Neural progenitor cell (in vitro differentiated cells): Measurements from ENCODE around the gene RABEPK. TPM values are rescaled to one million over a fixed set of nuclear protein-coding genes. Genes with fewer than 3 reads are reported as not detected.

ENCODE experiments used
- DNase-seq: peaks from one replicate; pipeline ENCODE4 v3.0.0-alpha.2; 2016; ENCODE audit warnings: low spot score
- H2AFZ ChIP-seq: fragments of 200-600 bp; sonication (generic); replicated peaks from 2 replicates; pipeline ENCODE4 v1.6.1; 2016; ENCODE audit warnings: antibody characterized with exemption
- H3F3A ChIP-seq: fragments of 200-600 bp; sonication (generic); 2 replicates; pipeline ENCODE4 v1.6.1; 2016; ENCODE audit warnings: antibody characterized with exemption, low read depth
- H3K27ac ChIP-seq: fragments of 200-600 bp; sonication (generic); 2 replicates; pipeline ENCODE4 v1.5.1; 2016; ENCODE audit warnings: mild to moderate bottlenecking
- H3K27me3 ChIP-seq: fragments of 200-600 bp; sonication (generic); 2 replicates; pipeline ENCODE4 v1.6.1; 2016; ENCODE audit warnings: mild to moderate bottlenecking, moderate library complexity
- H3K36me3 ChIP-seq: fragments of 200-600 bp; sonication (generic); 2 replicates; pipeline ENCODE4 v1.5.1; 2016
- H3K4me1 ChIP-seq: fragments of 200-600 bp; sonication (generic); 2 replicates; pipeline ENCODE4 v1.6.1; 2016; ENCODE audit warnings: mixed run types
- H3K4me2 ChIP-seq: fragments of 200-600 bp; sonication (generic); 2 replicates; pipeline ENCODE4 v1.6.1; 2016
- H3K4me3 ChIP-seq: fragments of 200-600 bp; sonication (generic); 2 replicates; pipeline ENCODE4 v1.5.1; 2016
- H3K79me2 ChIP-seq: fragments of 200-600 bp; sonication (generic); 2 replicates; pipeline ENCODE4 v1.6.1; 2016; ENCODE audit warnings: low read depth
- H3K9ac ChIP-seq: fragments of 200-600 bp; sonication (generic); 2 replicates; pipeline ENCODE4 v1.6.1; 2016
- H3K9me3 ChIP-seq: fragments of 200-600 bp; sonication (generic); 2 replicates; pipeline ENCODE4 v1.5.1; 2016; ENCODE audit warnings: low read depth
- H4K20me1 ChIP-seq: fragments of 200-600 bp; sonication (generic); 2 replicates; pipeline ENCODE4 v1.6.1; 2016; ENCODE audit warnings: low read depth
- H3K27ac Mint-ChIP-seq: 3 replicates; pipeline ENCODE4 v1.8.0; 2021; ENCODE audit warnings: mixed read lengths
- H3K27me3 Mint-ChIP-seq: 2 replicates; pipeline ENCODE4 v1.8.0; 2022; ENCODE audit warnings: low read depth, mild to moderate bottlenecking, inconsistent platforms, moderate library complexity, mixed read lengths; ENCODE audit not compliant: insufficient read depth
- H3K36me3 Mint-ChIP-seq: 3 replicates; pipeline ENCODE4 v1.8.0; 2021; ENCODE audit warnings: mixed read lengths
- H3K4me1 Mint-ChIP-seq: 3 replicates; pipeline ENCODE4 v1.8.0; 2021; ENCODE audit warnings: mixed read lengths
- H3K4me3 Mint-ChIP-seq: 3 replicates; pipeline ENCODE4 v1.8.0; 2021; ENCODE audit warnings: mild to moderate bottlenecking, moderate library complexity, mixed read lengths
- H3K9me3 Mint-ChIP-seq: 3 replicates; pipeline ENCODE4 v1.8.0; 2020; ENCODE audit warnings: mixed read lengths
- CTCF ChIP-seq: fragments of 200-600 bp; sonication (generic); IDR thresholded peaks from 2 replicates; pipeline ENCODE4 v1.5.1; 2017; ENCODE audit warnings: antibody characterized with exemption, mild to moderate bottlenecking
- EZH2 ChIP-seq: fragments of 200-600 bp; sonication (generic); IDR thresholded peaks from 2 replicates; pipeline ENCODE4 v1.6.1; 2017; ENCODE audit warnings: antibody characterized with exemption, mild to moderate bottlenecking, moderate library complexity
- EZH2phosphoT487 ChIP-seq: fragments of 200-600 bp; sonication (generic); IDR thresholded peaks from 2 replicates; pipeline ENCODE4 v1.6.1; 2017; ENCODE audit warnings: antibody characterized with exemption
- total RNA-seq: library from RNA; depleted of rRNA; stranded (reverse); fragments of >200 nt; gene quantifications from 2 replicates; pipeline ENCODE4 v1.2.3, GENCODE V29; 2015; ENCODE audit warnings: low replicate concordance

Gene RABEPK
- total RNA-seq, 1 donor from 2014 or later: 7.8 TPM

GRCh38 chr9:125246261-125246667 lies 45.9 kb downstream of the RABEPK start:
- Histone ChIP-seq H3K9ac (no peak overlapping the region), H3K36me3 (no peaks in the 10 kb centered on the region), H3K4me3 (no peak overlapping the region), H3K9me3 (no peaks in the 10 kb centered on the region), H3F3A (no peaks in the 10 kb centered on the region), H3K4me2 (no peak overlapping the region), H3K79me2 (peaks cover 9% of the 10 kb centered on the region), H4K20me1 (no peaks in the 10 kb centered on the region), H2AFZ (no peak overlapping the region), H3K4me1 (peaks cover 4% of the 10 kb centered on the region), H3K27ac (no peak overlapping the region), H3K27me3 (no peaks in the 10 kb centered on the region)
- H3K4me1 Mint-ChIP-seq: peaks cover 5% of the 10 kb centered on the region
- no peaks in the 10 kb centered on the region for H3K9me3 Mint-ChIP-seq
- H3K27me3 Mint-ChIP-seq: peaks cover 9% of the 10 kb centered on the region
- DNase-seq: no peak
- H3K4me3 Mint-ChIP-seq: no peak overlapping the region
- no peak overlapping the region for H3K27ac Mint-ChIP-seq
- TF ChIP-seq EZH2: no peak
- peaks cover under 1% of the 10 kb centered on the region for H3K36me3 Mint-ChIP-seq

GRCh38 chr9:125254231-125254630 lies 53.9 kb downstream of the RABEPK start:
- Histone ChIP-seq H2AFZ (no peak overlapping the region), H3K36me3 (no peaks in the 10 kb centered on the region), H4K20me1 (no peaks in the 10 kb centered on the region), H3K27me3 (no peaks in the 10 kb centered on the region), H3K4me1 (no peaks in the 10 kb centered on the region), H3K9ac (no peak overlapping the region), H3K4me3 (no peak overlapping the region), H3K27ac (no peak overlapping the region), H3K9me3 (no peaks in the 10 kb centered on the region), H3K4me2 (no peak overlapping the region), H3F3A (no peaks in the 10 kb centered on the region), H3K79me2 (no peaks in the 10 kb centered on the region)
- DNase-seq: no peak
- no peak overlapping the region for H3K4me3 Mint-ChIP-seq
- H3K27me3 Mint-ChIP-seq: peaks cover 3% of the 10 kb centered on the region
- no peaks in the 10 kb centered on the region for H3K36me3 Mint-ChIP-seq
- H3K4me1 Mint-ChIP-seq: peaks cover under 1% of the 10 kb centered on the region
- TF ChIP-seq CTCF (no peak), EZH2 (no peak), EZH2phosphoT487 (no peak)
- H3K9me3 Mint-ChIP-seq: no peaks in the 10 kb centered on the region
- H3K27ac Mint-ChIP-seq: no peak overlapping the region

- no peak overlapping the region for H3K27ac ChIP-seq
- Mint-ChIP-seq H3K27ac (no peak overlapping the region), H3K27me3 (peaks cover 3% of the 10 kb centered on the region), H3K36me3 (no peaks in the 10 kb centered on the region), H3K4me3 (no peak overlapping the region), H3K4me1 (peaks cover 10% of the 10 kb centered on the region), H3K9me3 (no peaks in the 10 kb centered on the region)
- no peaks in the 10 kb centered on the region for H3K27me3 ChIP-seq
- no peaks in the 10 kb centered on the region for H4K20me1 ChIP-seq
- no peaks in the 10 kb centered on the region for H3K9me3 ChIP-seq
- H3F3A ChIP-seq: no peaks in the 10 kb centered on the region
- no peak overlapping the region for H3K4me2 ChIP-seq
- DNase-seq: peak; percentile 24
- H2AFZ ChIP-seq: no peak overlapping the region
- no peaks in the 10 kb centered on the region for H3K79me2 ChIP-seq
- H3K4me3 ChIP-seq: no peak overlapping the region
- TF ChIP-seq EZH2phosphoT487: no peak
- TF ChIP-seq CTCF: peak; percentile 48
- TF ChIP-seq EZH2: no peak
- H3K36me3 ChIP-seq: no peaks in the 10 kb centered on the region
- H3K9ac ChIP-seq: no peak overlapping the region
- H3K4me1 ChIP-seq: no peaks in the 10 kb centered on the region
These were observed 55.5 kb downstream of the RABEPK start for GRCh38 chr9:125255781-125256391.

- Histone ChIP-seq H3K4me2 (no peak overlapping the region), H3K9me3 (no peaks in the 10 kb centered on the region), H3K79me2 (peaks cover 16% of the 10 kb centered on the region), H3K27ac (no peak overlapping the region), H3K4me1 (peaks cover 8% of the 10 kb centered on the region), H3K27me3 (no peaks in the 10 kb centered on the region), H3F3A (no peaks in the 10 kb centered on the region), H3K4me3 (no peak overlapping the region), H3K36me3 (no peaks in the 10 kb centered on the region), H3K9ac (no peak overlapping the region), H4K20me1 (peaks cover 6% of the 10 kb centered on the region), H2AFZ (no peak overlapping the region)
- Mint-ChIP-seq H3K9me3 (no peaks in the 10 kb centered on the region), H3K4me3 (no peak overlapping the region), H3K36me3 (no peaks in the 10 kb centered on the region), H3K27ac (no peak overlapping the region), H3K4me1 (peaks cover 25% of the 10 kb centered on the region), H3K27me3 (peaks cover 5% of the 10 kb centered on the region)
- no peak for TF ChIP-seq EZH2
- no peak for TF ChIP-seq CTCF
- no peak for TF ChIP-seq EZH2phosphoT487
- no peak for DNase-seq
These were observed 57.9 kb downstream of the RABEPK start for GRCh38 chr9:125258160-125258785.
